Stimulated activated CD4-positive, alpha-beta T cell treated with anti-CD3 and anti-CD28 coated beads, TNF-alpha, amount 100 ng/mL, for 4 hours (primary cell): ENCODE results near the gene RADIL.

Experiments used
- DNase-seq, 3 experiments: peaks; one replicate each; pipeline ENCODE4 v3.0.0-alpha.2; 2020; ENCODE audit warnings: low read depth in 3 of 3

Gene RADIL

DNA sequence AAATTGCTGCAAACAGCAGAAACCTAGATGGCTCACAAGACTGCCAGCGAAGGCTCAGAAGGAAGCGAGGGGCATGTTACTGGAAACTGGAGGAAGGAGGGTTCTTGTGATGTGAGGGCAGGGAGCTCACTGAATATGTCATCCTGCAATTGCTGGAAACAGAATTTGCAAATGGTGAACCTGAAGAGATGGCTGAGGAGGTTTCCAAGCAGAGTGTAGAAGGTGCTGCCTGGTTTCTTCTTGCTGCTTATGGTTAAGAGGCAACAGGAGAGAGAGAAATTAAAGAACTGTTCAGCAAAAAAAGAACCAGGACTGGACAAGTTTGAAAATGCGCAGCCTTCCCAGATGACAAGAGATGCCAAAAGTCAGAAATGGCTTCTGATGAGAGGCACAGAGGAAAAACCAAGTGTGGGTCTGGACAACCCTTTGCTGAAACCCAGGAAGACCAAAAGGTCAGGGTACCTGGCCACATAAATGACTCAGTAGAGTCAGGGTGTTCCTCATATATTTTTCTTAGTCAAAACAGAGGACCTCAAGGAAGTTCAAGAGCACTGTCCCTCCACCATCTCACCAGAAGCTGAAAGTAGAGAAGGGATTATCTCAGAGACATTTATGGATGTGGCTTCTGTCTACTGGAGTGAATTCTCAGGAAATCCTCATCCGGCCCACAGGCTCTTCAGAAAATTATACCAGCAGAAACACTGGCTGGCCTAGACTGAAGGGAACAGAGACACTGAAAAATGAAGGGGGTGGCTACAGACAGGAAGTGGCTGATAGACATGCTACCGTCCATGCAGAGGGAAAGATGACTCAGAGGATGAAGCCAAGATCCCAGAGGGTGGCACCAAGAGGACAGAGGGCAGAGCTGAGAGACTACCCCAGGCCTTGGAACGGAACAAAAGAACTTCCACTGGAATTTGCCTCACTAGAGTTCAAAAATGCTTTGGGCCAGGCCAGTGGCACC is 31.8 kb downstream of the RADIL start:
- no peak for DNase-seq

- DNase-seq, result no peak
Measured at GRCh38 chr7:4850262-4850795, 33.2 kb downstream of the RADIL start.

- DNase-seq, result no peak
Measured at GRCh38 chr7:4849390-4849789, 34.1 kb downstream of the RADIL start.

GRCh38 chr7:4845740-4846142 is 37.8 kb downstream of the RADIL start:
- no peak for DNase-seq

DNA sequence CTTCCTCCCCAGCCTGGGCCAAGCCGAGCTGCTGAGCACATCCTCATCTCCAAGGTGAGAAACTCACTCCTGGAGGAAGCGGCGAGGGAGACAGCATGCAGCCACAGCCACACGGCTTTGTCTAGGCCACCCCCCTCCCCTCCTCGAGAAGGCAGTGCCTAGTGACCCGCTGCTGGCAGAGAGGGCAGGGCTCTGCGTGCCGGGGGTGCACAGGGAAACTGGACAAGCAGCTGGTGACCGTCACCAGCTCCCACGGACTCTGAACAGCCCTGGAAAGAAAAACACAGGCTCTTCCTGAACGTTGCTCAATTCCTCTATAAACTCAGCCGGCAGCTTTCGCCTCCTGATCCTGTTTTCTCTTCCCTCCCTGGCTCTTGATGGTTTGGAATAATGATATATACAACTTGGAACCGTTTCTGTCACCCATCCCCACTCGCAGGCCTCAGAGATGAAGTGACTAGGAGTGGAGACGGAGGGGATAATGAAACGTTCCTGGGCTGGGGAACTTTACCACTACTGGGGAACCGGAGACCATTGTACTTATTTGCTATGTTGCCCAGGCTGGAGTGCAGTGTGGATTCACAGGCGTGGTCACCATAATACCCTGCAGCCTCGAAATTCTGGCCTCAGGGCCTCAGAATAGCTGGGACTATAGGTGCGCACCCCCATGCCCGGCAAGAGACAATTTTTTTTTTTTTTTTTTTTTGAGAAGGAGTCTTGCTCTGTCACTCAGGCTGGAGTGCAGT is 41.0 kb downstream of the RADIL start:
- DNase-seq, result no peak

DNA sequence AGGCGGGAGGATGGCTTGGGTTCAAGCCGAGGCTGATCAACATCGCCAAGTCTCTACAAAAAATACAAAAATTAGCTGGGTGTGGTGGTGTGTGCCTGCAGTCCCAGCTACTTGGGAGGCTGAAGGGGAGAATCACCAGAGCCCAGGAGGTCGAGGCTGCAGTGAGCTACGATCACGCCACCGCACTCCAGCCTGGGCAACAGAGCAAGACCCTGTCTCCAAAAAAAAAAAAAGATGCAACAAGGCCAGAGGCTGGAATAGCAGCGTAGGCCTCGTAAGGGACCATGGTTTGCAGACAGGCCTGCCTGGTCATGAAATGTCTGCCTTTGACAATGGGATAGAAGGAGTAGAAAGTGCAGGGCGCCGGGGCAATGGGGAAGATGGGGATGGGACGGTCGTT is 41.7 kb downstream of the RADIL start:
- DNase-seq, result no peak

GRCh38 chr7:4841007-4841784 is 42.3 kb downstream of the RADIL start:
- DNase-seq, result no peak

GRCh38 chr7:4840079-4840501 is 43.4 kb downstream of the RADIL start:
- no peak for DNase-seq

- DNase-seq, result no peak
Measured at GRCh38 chr7:4838626-4839334, 44.7 kb downstream of the RADIL start.

DNA sequence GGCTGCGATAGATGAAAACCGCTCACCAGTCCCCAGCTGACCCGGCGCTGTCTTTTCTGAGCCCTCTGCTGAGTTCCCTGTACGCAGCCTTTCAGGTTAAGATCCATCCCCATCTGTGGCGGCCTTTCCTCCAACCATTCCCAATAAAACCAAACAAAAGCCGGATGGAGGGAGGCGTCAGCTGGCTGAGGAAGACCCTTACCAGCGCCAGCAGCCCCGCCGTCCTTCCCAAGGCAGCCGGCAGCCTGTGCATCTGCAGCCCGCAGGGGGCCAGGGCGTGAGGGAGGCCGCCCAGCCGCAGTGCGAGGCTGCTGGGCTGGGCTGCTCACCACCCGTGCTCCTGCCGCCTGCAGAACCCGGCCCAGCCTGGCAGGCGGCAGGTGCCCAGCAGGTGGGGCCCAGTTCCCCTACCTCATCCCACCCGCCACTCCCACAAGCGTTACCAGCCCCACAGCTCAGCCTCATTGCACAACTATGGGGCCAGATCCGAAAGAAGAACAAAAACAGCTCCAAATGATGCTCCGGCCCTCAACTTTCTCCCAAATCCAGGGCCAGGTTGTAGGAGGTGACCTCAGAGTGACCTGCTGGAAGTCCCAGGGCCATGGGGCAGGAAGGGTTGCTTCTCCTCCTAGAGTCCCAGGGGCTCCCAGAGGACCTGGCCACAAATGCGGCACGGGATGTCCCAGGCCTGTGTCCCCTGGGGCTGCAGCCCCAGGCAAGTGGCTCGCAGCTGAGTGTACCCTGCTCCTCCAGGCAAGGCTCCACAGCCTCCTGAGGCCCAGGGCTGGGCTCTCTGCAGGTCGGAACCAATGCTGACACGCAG is 45.5 kb downstream of the RADIL start:
- no peak for DNase-seq

- DNase-seq, result no peak
Measured at GRCh38 chr7:4837041-4837802, 46.3 kb downstream of the RADIL start.

DNA sequence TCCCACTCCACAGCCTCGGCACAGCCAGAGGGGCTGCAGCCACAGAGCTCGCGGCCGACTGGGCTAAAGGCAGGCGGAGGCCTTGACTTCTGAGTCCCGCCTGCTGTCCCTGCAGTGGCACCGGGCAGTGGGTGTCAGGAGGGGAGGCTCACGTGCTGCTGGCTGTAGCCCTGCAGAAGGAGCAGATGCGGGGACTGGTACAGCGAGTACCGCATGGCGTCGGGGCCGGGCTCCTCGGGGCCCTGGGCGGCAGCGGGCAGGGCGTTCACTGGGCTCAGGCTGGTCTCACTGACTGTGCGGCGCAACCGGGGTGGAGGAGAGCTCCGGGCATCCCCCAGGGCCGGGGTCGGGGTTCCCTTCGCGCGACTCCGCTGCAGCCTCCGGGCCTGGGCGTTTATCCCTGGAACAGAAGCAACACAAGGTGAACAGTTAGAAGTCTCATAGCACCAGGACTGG is 47.3 kb downstream of the RADIL start:
- DNase-seq, result no peak

DNA sequence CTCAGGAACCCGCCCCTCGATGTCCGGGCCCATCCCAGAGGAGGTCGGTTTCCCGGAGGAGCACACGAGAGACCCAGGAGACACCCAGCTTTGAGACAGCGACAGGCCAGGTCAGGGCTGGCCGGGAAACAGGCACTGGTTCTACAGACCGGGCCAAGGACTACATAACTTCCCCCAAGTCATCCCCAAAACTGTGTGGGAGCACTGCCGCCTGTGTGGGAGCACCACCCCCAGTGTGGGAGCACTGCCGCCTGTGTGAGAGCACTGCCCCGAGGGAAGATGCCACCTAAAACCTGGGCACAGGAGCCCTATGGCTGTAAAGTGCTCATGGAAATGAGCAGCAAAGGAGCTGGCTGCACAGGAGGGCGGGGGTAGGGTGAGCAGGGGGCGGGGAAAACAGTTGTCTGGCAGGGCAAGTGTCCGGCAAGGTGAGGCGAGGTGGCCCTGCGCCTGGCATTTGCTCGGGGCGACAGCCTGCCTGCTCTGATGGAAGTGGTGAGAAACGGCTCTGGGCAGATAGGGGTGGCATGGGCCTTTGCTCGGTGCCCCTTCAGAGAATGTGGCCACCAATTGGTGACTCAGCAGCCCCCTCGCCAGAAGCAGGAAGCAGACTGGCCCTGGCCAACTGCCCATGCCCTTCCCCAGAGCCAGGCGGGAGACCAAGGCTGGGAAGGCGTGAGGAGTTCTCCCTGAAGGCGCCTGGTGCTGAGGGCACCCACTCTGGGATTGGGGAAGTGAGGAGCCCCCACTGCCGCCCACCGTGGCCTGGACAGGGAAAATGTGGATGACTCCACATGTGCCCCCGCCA is 47.9 kb downstream of the RADIL start:
- DNase-seq, result no peak

- DNase-seq, result no peak
Measured at GRCh38 chr7:4834601-4835397, 48.7 kb downstream of the RADIL start.

DNA sequence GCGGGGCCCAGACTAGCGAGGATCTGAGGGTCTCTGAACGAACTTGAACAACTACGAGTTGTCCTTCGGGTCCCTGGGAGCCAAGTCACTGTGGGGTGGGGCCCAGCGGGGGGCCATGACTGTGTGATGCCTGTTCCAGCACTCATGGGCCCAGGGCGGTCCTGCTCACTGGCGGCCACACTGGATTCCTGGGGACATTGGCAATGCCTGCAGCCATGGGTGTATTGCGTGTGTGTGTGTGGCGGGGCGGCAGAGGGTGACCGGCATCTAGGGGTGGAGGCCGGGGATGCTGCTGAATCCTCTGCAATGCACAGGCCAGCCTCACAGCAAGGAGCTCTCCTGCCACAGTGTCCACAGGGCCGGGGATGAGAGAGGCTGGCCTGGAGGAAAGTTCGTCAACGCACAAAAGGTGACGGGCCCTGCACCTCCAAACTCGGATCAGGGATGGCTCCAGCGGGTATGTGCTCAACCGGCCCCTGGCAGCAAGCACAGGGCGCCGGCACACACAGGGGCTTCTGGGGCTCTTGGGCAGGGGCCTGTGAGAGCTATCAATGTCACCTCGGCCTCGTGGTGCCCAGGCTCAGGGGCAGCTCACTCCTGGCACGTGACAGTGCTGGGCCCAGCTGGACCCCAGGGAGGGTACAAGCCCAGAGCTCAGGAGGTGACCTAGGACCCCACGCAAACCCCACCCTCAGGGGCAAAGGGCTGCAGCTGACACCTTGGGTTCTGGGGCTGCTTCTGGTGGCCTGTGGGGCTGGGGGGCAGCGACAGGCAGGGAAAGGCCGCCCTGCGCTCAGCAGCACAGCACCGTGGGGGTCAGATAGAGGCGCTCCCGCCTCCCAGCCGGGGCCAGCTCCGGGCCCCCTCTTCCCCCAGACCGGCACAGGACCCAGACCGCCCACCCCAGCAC is 49.6 kb downstream of the RADIL start:
- DNase-seq, result no peak

GRCh38 chr7:4833176-4833575 is 50.3 kb downstream of the RADIL start:
- DNase-seq, result no peak

- DNase-seq, result no peak
Measured at GRCh38 chr7:4832711-4833110, 50.8 kb downstream of the RADIL start.
